Brain pericyte (primary cell): ENCODE measurements around the gene CACNA1G.
A peak's percentile ranks its signal among the peaks of the same experiment; 100 is the strongest.

ENCODE experiments used
- DNase-seq: peaks from one replicate; pipeline ENCODE4 v3.0.0-alpha.2; 2012; ENCODE audit warnings: low read depth, low spot score

CACNA1G gene

DNA sequence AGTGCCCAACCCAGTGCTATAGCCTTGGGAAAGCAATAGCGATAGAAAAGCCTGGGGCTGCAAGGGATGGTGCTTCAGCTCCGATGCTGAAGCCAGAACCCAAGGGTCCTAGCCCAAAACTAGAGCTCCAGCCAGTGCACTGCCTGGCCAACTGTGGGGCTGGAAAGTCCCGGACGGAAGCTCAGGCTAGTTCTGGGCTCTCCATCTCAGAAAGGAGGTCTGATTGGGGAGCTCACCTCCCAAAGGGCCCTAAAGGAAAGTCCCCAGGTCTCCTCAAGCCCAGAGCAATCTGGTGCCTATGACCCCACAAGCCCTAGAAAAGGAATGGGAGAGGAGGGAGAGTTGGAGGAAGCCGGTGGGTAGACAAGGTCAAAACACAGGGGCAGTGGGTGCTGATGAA lies 72.1 kb downstream of the CACNA1G start:
- no peak for DNase-seq

- DNase-seq, result no peak
Measured at GRCh38 chr17:50633683-50634082, 73.2 kb downstream of the CACNA1G start.

DNA sequence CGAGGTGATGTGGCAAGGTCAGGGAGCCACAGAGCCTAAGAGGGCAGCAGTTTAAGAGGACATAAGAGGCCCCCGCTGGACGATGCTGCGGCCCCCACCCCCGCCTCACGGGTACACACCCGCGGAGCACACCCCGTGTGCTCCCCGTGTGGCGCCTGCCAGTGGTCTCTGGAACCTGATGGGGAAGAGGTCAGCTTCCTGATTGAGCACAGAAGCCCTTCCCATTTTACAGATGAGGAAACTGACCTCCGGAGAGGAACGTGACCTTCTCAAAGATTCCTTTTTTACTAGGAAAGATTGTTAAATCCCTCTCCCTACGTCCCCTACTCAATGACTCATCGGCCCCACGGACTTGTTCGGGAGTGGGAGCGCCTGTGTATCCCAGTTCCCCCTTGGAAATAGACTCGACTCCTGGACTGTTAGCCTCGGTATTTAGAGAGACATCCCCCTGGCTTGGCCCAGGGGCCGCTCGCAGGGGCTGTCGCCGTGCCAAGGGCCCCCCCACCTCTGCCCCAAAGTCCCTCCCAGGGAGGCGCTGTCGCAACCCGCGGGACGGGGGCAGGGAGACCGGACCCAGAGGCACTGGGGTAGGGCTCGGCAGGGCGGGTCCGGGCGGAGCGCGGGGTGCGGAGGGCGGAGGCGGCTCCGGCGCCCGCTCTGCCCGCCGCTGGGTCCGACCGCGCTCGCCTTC lies 73.9 kb downstream of the CACNA1G start, which contains the start of gene ABCC3:
Gene ABCC3 (plus strand): TSS at position 658 of the 691 bp plus-strand sequence. CDS start 56 bp downstream, outside the sequence.
- no peak for DNase-seq

DNA sequence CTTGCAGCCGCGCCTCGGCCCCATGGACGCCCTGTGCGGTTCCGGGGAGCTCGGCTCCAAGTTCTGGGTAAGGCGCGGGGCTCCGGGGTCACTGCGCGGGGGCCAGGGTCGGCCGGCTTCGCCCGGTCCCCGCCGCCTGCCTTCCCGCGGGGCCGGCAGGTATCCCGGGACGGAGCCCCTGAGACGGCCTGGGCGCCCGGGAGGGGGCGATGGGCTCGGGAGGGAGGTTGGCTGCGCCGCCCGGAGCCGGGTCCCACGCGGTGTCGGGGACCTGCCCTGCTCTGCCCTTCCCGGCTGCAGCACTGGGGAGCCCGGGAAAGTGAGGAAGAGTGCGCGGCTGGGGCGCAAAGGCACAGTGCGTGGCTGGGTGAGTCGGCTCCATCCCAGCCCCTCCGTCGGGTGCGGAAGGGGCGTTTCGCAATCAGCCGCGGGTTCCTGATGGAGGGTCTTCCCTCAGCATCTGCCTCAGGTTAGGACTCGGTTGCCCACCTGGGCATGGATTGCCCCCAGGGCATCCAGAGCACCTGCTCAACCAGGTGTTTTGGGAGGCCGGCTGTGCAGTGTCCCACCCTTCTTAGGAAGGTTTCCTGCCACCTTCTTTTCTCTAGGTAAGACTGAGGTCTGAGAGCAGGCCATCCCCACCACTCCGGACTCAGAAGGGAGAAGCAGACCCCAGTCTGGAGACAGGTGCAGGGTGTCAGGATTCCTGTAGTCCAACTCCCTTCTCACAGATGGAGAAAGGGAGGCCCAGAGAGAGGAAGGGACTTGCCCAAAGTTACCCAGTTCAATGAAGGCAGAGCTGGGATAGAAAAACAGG lies 74.6 kb downstream of the CACNA1G start:
- DNase-seq, result no peak

DNA sequence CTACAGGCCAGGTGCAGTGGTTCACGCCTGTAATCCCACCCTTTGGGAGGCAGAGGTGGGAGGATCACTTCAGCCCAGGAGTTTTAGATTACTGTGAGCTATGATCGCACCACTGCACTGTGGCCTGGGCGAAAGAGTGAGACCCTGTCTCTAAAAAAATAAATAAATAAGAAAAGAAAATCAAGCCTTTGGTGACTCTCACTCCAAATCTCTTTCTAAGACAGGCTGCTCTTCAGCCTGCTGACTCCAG lies 75.1 kb downstream of the CACNA1G start:
- DNase-seq, result no peak

GRCh38 chr17:50635982-50636803 lies 75.7 kb downstream of the CACNA1G start:
- DNase-seq, result no peak

DNA sequence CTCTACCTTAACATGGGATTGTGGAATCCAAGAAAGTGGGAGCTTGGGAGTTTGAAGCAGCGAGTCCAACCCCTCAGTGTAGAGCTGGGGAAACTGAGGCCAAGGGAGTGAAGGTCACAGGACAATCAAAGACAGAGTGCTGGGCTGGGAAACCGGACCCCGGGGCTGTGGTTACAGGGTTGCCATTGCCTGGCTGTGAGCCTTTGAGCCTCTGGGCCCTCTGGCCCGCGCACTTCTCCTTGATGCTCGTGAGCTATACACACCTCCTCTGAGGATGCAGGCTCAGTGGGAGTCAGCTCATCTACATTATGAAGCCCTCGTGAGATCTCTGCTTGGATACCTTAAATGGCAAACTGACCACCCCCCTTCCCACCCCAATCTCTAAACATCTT lies 76.3 kb downstream of the CACNA1G start:
- DNase-seq, result no peak

DNA sequence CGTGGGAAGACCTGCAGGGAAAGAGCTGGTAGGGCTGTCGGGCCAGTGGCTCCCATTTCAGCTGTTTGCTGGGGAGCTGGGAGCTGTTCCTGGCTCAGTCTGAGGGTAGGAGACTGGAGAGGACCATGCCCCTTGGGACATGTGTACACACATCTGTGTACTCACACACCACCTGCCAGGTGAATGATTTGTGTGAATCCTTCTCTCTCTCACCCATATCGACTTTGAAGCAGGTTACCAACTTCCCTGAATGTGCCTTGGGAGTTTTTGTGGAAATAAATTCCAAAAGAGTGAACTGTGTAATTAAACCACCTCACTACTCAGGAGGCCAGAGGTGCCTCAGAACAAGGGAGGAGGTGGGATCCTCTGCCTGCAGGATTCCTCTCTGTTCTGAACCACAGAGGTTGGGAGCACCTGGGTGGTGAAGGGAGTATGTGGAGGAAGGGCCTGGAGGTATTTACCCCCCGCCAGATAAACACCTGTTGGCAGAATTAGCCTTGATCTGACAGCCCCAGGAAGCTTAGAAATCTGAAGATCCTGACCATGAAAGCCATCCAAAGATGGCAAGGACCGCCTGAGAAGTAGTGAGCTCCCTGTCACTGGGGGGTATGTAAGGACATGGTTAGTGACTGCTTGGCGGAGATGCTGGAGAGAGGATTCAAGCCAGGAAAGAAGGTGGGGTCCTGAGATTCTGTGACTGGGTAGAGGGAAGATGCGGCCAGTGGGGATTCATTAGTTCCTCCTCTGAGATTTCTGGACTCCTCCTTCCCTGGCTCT lies 77.5 kb downstream of the CACNA1G start:
- no peak for DNase-seq

DNA sequence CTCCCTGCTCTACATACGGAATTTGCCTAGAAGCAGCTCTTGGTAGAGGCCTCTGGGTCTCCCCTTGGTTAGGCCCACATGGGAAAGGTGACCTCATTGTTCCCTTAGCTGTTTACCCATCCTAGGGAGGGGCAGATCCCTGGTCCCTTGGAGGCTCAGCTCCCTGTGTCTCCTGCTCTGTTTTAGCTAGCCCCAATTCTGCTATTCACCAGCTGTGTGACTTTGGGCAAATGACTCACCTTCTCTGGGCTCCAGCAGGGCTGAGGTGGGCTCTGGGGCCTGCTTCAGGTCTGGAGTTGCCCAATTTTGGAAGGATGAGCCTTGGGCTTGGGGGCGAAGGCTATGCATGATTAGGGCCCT lies 78.1 kb downstream of the CACNA1G start:
- no peak for DNase-seq

DNA sequence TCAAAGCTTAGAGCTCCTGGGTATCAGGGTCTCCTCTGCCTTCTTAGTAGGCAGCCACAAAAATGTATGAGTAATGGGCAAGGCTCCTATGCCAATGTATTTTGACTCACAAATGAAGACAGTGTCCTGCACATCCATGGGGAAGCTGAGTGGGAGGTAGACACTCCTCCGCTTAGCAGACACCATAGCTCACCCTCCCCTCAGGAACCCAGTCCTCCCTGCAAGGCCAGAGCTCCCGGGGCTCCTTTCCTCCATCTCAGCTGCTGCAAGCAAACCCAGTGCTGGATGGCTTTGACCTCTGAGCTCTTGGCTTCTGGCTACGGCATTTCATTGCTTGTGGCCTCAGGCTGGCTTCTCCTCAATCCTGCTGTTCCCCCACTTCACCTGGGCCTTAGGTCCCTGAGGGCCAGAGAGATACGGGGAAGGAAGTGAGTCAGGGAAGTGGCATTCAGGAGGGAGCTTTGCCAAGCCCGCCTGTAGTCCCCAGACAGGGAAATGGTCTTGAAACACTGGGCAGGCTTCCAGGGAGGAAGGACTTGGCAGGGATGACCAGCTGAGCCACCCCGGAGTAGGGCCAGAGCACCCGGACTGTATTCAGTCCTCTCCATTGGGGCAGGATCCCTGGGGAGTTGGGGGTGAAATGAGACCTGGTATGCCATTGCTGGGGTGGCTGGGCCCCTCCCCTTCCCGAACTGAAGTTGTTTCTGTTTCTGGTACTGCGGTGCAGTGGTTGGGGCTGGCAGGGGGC lies 78.6 kb downstream of the CACNA1G start:
- DNase-seq, result peak; percentile 77

- DNase-seq, result no peak
Measured at GRCh38 chr17:50640686-50641351, 80.3 kb downstream of the CACNA1G start.

- no peak for DNase-seq
Measured at GRCh38 chr17:50641357-50641756, 80.8 kb downstream of the CACNA1G start.

DNA sequence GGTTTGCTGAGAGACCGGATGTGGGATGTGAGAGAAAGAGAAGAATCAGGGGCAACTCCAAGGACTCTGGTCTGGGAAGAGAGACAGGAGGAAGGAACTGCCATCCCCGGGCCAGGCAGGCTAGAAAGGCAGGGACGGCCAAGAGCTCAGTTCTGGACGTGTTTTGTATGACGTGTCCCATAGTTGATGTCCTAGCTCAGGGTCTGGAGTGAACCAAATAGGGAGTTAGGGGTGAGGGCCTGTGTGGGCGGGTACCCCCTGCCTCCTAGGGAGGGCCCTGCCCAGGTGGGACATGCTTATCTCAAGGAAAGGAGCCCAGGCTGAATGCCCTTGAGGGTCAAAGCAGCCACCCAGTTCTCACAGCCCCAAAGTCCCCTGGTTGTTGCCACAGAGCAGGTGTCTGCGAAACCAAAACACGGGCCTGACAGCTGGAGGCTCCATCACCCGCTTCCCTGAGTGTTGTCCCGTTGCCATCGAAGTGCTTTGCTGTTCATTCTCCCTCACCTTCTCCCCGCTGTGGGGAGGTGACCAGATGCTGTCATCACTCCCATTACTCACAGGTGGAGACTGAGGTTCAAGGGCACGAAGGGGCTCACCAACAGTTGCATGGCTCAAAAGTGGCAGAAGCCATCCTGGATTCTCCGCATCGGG lies 81.7 kb downstream of the CACNA1G start:
- DNase-seq, result no peak

DNA sequence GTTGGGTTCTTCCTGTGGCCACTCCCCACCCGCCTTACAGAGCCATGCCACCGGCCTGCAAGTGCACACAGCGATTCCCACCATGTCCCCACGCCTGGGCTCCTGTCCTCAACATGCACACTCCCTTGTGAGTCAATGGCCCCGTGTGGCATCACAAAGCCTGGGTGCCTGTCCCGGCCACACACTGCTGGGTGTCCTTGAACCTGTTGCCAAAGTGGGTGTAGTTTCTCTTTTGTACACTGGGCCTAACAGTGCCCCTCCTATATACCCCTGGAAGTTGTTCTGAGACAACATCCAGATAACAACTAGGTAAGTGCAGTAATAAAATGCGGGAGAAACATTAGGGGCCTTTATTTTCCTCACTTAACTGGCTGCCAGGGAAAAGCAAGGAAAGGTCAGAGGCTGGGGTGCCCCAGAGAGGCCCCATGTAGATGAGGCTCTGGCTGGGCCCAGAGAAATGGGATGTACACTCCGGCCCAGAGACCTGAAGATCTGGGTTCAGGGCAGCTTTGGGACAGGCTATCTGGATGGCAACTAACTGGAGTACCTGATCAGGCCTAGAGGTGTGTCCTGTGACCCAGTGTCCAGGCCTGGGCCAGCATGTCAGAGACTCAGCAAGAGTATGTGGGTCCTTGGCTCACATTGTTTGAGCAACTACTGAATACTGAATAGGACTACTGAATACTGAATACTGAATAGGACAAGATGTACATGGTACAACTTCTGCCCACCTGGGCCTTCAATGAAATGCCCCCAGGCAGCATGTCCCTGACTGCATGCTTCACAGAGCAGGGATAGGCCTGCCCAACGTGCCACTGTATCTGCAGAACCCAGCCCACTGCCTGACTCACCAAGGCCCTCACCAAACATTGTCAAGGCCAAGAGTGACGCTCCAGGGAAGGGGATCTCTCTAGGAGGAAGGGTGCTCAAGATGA lies 82.5 kb downstream of the CACNA1G start:
- DNase-seq, result no peak

- no peak for DNase-seq
Measured at GRCh38 chr17:50645748-50646682, 85.5 kb downstream of the CACNA1G start.

GRCh38 chr17:50647187-50647586 lies 86.7 kb downstream of the CACNA1G start:
- no peak for DNase-seq

DNA sequence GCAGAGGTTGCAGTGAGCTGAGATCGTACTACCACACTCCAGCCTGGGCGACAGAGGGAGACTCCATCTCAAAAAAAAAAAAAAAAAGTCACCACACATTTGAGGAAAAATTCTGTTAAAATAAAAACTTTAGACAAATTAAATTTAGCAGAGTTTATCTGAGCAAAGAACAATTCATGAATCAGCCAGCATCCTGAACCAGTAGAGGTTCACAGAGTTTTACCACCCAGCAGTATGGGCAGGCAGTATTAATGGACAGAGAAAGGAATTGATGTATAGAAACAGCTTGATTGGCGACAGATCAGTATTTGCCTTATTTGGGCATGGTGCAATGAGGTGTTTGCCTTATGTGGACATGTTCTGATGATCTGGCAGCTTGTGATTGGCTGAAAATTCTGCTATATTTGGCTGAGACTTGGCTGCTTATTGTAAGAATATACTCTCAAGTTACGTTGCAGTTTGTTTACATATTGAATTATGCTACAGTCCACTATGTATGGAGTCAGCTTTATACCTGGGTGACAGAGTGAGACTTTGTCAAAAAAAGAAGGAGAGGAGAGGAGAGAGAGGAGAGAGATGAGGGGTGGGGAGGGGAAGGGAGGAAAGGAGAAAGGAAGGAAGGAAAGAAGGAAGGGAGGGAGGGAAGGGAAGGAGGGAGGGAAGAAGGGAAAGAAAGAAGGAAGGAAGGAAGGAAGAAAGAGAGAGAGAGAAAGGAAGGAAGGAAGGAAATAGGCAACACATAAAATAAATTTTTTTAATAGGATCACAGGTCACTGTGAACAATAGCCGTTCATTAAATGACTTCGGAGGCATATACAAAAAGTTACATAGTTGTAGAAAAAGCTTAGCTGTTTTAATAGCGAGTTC lies 88.8 kb downstream of the CACNA1G start:
- no peak for DNase-seq
